LHCN-M2 (cell line): ENCODE measurements around the gene RARB. TPM values are rescaled to one million over a fixed set of nuclear protein-coding genes. Genes with fewer than 3 reads are reported as not detected.
A peak's percentile ranks its signal among the peaks of the same experiment; 100 is the strongest.

Experiments
- DNase-seq: peaks from one replicate; pipeline ENCODE4 v3.0.0-alpha.2; 2012; ENCODE audit warnings: low read depth
- total RNA-seq: library from RNA; depleted of rRNA; stranded (reverse); fragments of >200 nt; gene quantifications from 2 replicates; pipeline ENCODE4 v1.2.3, GENCODE V29; 2014

The RARB gene
- total RNA-seq, 1 experiment from 2014 or later = 0.29 TPM

DNA sequence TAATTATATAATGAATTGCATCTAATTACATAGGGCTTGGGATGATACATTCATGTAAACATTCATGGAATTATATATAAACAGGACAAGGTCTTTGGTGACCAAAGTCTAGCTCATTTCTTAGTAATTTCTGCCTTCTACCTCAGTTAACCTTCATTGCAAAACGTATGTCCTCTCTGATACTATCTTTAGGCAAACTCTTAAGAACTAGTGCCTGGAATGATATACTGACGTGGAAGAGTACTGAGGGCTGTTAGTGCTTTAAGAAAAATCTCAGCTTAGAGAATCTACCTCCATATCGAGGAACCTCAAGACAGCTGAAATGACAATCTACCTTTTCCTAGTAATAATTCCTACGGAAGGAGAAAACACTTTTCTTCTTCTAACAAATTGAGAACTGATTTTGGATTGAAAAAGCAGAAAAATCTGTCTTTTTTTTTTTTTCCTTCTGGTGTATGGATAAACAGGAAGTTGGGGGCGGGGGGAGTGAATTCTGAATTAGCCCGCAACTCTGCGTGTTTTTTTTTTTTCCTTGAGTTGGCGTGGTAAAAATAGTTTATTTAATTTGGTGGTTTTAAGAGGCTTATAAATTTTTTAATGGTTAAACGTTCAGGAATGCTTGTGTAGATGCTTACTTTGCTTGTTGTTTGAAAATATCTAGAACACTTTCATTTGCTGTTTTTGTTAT lies 43.2 kb downstream of the RARB start:
- peak; percentile 14 for DNase-seq

DNA sequence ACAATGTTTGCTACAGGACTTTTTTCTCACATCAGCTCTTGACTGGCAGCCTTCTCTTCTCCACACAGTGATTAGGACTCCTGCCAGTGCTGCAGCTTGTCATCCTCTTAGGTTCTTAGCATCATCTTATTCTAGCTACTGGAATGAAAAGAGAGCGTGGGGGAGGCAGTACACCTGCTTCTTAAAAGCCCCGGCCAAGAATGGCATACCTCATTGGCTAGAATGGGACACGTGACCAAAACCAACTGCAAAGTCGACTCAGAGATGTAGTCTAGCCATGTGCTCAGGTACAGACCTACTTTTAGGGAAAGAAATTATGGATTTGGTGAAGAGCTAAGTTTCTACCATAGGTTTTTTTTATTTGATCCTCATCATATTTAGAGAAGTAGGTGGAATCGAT lies 44.1 kb downstream of the RARB start:
- no peak for DNase-seq

DNA sequence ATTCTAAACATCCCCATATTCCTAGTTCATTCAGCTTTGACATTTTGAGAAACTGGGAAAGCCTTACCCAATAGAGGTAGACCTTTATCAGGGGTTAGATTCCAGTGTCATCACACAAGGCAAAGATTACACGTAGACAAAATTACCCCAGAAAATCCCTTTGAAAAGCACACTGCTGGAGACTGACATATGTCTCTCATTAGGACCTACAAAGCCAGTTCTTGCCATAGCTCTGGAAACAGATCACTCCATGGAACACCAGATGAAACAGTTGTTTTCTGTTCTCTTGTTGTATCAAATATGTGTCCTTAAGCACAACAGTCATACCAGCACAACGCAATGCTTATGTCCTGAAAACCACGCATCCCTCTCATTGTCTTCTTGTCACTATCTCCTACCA lies 44.7 kb downstream of the RARB start:
- DNase-seq = no peak

DNA sequence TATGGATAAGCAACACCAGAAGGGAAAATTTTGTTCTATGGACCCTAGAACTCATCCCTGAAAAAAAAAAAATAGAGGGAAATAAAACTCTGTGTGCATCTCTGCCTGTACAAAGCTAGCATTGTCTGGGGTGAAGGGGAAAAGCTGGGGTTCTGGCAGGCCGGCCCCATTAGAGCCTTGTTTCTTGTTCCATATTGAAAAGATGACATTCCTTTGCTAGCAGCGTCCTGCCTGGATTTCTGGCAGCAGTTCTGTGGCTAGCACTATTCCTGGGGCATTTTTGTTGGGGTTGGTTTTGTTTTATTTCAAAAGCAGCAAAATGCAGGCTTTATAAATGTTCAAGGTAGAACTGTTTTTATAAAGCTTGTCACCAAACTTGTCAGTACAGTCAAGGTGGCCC lies 45.2 kb downstream of the RARB start:
- DNase-seq = no peak

DNA sequence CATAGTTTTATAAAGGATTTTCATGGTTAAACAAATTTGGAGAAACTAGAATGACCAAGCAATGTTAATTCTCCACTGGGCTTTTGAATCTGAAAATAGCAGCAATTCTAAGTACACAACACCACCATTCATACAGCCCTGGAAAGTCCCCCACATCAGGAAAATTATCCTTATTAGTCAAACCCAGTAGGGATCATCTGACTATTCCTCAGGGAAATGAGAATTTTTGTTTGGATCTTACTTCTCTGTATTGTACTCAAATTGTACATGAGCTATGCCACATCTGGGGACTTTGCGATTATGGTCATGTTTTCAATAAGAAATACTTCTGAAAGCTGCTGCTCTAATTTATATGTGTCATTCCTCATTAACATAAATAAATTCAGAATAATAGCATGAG lies 46.0 kb downstream of the RARB start:
- DNase-seq = no peak

DNA sequence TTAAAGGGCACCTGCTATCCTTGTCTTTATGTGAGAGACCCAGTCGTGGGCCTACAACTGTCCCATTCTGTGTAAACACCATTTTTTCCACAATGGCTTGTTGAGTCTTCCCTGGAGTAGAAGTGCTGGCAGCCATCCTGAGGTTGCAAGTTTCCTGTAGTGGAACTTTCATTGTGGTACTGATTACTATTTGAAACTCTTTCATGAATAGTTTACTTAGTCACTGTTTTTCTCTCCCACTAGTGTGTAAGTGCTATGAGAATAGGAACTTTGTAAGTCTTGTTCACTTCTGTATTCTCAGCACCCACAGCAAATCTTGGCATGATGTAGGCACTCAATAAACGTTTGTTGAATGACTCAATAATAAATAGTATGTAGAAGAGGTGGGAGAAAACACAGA lies 48.6 kb downstream of the RARB start:
- no peak for DNase-seq

DNA sequence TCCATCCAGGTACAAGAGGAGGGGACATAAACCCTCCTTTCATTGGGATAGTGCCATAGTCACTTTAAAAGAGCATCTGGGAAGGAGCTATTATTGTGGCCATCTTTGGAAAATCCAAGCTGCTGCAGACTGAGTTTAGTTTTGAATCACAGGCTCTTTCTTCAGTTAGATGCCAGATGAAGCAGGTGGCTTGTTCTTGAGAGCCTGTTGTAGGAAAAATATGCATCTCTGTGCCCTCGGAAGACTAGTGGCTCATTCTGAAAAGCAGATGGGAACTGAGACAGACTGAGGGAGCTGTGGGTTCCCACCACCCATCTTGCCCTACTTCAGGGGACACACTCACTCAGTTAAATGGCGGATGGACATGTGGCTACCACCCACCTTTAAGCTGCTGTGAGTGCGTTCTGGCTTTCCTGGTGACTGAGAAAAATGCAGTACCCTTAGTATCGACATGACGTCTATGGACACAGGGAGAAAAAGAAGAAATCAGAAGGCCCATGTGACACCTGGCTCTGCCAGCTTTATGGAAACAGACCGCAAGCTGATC lies 50.2 kb downstream of the RARB start:
- no peak for DNase-seq

DNA sequence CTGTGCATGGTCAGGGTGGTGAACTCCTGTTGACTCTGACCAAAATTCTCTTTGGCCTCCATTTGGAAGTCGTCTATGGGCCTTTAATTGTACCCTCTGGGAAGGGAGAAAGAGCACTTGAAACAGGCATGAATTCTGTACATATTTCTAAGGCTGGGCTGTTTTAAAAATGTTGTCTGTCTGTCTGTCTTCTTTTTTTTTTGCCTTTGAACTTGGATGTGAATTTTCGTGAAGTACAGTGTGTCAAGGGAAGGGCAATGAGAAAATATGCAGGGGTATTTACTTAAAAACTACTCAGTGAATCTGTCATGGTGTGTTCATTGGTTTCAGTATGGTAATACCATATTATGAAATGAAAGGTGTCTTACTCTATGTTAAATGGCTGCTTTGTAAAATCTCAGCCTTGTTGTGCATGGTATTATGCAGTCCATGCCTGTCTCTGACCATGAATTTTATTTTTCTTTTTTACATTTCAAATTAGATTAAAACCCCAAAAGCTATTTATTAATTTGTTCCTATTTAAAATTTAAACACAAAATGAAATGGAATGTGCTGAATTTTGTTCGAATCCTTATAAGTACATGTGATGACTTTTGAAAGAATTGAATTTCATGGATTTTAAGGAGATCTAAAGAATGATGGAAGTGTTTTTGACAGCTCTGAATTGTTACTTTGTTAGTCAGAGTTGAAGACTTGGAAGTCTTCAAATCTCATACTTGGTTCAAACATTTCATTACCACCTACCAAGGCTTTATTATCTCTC lies 51.1 kb downstream of the RARB start:
- no peak for DNase-seq

DNA sequence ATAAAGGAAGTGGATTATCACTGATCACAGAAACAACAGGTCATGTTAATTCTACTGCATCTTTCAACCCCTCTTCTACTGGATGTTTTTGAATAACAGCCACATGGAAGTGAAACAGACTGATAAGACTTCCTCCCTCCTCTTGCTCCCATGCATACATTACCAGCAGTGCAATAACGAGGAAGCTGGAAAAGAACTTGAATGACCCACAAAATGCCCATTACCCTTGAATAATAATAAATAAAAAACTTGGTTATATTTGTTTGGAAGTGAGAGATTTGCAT lies 51.6 kb downstream of the RARB start:
- DNase-seq = no peak

DNA sequence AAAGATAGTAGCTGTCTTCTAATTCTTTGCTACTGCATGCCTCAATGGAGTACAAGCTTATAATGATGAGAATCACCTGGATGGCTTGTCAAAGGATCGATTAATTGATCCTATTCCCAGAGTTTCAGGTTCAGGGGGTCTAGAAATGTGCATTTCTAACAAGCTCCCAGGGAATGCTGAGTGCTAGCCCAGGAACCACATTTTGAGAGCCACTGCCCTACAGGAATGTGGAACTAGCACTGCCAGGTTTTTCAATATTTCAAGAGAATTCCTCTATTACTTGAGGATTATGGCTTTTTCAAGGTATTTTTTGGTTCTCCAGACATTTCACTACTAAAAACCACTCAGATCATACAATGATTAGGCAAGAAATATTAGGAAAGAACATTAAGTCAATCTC lies 52.7 kb downstream of the RARB start:
- DNase-seq = no peak

DNA sequence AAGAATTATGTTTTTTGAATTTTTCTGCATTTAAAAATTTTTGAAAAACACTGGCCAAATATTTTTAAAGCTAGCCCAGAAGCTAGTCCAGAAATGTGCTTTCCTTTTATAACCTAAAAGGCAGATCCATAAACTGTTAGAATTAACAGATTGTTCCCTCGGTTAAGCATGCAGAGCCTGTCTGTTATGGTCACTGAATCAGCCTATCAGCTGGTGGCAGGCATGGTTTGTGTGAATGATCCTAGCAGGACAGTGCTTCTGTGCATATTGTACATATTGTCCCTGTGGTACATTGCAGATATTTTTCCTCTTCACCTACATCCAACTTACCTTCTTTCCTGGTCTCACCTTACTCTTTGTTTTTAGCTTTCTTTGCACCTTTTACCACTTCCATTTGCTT lies 53.3 kb downstream of the RARB start:
- no peak for DNase-seq

DNA sequence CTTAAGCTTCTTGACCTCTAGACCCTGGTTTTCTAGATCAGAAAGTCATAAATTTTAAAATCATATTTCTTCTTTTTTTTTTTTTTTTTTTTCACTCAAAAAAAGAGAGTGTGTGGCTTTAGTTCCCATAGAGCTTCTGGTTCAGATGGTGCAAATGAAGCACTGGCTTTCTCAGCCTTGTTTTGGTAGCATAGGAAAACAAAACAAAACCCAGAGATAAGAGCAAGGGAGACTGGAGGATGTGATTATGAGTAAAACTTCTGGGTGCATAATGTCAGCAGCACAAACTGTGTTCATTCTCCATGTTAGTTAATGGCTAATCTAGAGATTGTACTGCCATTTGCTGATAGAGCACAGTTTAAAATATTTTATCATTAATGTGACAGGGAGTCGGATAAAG lies 55.4 kb downstream of the RARB start:
- no peak for DNase-seq

DNA sequence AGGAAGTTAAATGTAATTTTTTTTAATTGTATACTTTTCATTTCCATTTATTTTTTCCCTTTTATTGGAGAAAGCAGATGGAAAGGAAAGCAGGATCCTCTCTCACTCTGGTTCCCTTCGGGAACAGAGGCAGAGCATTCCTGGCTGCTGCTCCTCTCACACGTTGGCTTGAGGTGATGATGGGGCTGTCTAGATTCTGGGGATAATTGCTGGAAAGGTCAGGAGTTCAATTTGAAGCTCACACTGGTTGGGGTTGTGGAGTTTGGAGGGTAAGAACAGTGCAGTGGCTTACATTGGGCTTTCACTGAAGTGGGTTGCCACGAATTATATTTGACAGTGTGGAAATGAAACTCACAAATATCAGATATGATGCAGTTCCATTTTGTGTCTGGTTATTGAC lies 57.6 kb downstream of the RARB start:
- DNase-seq = no peak

DNA sequence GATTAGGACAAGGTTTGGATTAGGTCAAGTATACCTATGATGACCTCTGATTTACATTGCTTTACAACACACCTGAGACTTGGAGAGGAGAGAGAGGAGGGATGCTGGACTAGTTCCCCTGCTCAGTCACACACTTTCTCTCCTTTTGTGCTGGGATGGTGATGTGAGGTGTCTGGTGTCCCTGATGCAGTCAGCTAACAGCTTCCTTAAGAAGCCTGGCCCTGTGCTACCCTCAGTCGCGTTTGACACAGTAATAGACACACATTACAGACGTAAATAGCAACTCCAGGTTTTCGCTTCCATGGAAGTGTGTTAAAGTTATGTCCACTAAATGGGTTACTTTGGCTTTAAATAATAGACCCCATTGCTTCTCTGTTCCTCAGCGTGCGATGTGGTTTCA lies 58.9 kb downstream of the RARB start:
- no peak for DNase-seq

DNA sequence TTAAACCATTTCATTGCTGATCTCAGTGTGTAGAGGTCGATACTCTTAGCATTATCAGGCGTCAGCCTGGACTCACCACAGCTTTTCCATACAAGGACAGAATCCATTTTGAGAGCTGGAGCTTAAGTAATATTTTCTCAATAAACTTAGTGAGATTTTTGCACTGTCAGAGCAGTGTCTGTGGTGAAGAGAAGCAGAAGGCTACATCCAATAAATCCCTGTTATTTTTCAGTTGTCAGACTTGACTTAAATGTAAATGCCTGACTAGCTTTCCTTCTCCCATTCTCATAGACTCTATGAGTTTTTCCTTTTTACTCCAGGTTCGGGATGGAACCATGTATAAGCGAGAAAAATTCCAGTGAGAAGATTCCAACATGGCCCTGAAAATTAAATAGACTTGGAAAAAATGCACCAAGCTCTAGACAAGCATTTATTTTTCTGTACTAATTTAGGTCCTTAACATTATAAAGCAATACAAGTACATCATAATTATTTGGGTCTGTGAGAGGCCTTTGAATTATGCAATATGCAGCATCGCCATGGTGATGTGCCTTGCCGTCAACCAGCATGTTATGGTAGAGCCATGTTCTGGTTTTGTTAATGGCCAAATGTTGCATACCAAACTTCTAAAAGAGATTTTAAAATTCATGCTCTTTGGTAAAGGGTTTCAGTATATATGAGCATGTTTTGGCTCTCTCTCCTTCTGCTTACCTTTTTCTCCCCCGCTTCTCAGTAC lies 62.0 kb downstream of the RARB start:
- no peak for DNase-seq

DNA sequence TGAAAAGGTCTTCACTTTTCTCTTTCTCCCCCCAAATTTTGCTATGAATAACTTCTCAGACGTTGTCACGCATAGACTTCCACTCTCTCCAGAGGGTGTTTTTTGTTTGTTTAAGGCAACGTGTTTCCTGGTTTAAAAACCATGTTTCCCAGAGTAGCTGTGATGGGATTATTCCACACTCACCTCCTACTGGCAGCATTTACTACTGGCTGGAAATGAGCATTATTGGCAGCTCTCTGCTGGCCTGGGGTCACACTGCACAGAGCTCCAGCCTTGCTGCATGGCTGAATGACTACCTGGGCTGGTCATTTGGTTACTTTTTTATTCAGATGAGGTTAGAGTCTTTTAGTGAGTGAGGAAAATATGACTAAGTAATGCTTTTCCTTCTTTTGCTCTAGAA lies 65.2 kb downstream of the RARB start:
- DNase-seq = peak; percentile 18

DNA sequence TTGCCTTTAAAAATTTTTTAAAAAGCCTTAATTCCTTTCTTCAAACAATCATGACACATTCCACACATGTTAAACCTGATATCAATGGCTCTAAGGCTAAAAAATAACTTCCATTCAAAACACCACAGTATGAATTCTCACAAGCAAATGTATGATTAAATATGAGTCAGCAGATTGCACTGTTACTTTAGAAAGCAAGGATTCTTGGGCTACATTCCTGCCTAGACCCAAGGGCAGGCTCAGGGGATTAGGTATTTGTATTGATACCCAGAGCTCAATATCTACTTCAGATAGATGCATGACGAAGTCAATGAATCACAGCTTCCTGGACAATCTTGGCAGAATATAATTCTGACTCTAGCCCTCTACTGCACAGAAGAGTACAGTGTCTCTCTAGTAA lies 65.7 kb downstream of the RARB start:
- peak; percentile 73 for DNase-seq

DNA sequence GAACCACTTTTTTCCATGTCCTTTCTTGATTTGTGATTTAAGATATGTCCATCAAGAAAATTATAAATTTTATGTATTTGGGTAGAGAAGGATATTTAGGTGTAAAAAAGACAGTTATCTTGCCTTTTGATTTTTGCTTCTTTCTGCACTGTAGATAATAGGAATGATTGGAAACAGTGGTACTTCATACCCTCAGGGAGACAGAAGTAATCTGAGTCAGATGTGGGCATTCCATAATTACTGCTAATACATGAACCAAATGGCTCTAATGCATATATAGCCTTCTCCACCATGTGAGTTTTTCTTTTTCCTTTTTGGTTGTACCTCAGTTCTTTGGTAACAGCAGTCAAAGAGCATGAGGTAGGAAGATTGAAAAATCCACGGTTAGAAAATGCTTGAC lies 67.2 kb downstream of the RARB start:
- no peak for DNase-seq

DNA sequence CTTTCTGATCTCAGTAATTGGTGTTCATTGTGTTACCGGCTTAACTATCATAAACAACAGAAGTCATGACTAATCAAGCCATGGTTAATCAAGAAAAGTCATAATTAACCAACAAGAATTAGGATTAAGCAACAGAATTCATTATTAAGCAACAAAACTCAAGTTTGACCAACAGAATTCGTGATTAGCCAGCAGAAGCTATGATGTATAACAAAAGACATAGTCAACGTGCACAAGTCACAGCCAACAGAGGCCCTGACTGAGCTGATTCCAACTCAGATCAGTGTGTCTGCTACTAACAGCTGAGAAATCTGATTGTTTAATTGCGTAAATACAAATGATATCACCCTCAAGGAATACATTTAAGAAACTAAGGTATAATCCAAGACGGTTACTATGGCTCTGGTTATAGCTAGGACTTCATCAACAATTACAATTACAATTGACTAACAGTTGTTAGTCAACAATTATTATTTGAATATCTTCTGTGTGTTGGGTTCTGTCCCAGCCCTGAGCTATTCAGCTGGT lies 67.7 kb downstream of the RARB start:
- DNase-seq = no peak

DNA sequence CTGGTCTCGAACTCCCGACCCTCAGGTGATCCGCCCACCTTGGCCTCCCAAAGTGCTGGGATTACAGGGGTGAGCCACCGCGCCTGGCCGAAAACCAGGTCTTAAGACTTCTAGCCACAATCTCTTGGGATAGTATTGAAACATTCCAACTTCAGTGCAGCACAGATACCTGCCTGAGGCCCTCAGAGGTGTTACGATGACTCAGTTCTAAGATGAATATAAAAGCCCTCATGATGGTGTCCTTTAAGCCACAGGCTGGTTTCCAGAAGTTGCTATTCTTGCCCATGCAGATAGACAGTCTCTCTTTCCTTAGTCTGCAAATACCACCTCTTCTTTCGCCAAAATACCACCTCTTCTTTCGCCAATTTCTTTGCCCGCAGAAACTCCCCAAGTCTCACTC lies 69.0 kb downstream of the RARB start:
- DNase-seq = no peak

DNA sequence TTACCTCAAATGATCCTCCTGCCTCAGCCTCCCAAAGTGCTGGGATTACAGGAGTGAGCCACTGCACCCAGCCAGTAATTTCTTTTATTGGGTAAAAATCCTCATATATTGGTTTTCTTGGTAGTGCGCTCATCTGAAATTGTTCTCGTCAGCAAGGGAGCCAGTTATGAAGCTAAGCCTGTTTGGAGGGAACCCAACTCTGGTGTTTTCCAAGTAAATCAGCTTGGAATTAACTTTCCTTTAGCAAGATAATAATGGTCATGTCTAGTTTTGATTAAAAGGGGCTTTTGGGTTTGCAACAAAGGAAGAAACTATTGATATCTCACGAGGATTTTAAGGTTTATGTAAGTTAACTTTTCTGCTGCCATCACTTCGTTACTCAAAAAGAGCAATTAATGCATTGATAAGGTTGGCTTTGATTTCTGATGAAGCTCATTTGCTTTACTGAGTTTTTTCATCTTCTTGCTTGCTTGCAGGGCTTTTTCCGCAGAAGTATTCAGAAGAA lies 72.7 kb downstream of the RARB start:
- DNase-seq = no peak

DNA sequence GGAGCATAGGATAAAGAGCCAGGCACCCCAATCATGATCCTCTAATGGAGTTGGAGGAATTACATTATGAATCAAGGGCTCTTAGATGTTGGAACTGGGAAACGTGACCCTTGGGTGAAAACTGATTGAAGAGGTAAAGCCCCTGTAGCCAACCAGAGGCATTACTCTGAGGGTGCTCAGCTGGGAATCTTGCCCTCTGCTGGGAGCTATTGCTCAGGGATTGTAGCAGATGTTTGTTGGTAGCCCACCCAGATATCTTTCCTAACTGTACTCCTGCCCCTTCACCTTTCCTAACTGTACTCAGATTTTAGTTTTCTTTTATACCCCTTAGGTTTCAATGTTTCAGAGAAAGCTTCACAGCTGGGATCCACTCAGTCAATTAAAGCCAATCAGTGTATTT lies 74.2 kb downstream of the RARB start:
- DNase-seq = no peak
